ENCODE measurements around the gene RFNG. TPM values are rescaled to one million over a fixed set of nuclear protein-coding genes. Genes with fewer than 3 reads are reported as not detected.

The RFNG gene
- total RNA-seq, 1 experiment from 2014 or later: 37.9 TPM

DNA sequence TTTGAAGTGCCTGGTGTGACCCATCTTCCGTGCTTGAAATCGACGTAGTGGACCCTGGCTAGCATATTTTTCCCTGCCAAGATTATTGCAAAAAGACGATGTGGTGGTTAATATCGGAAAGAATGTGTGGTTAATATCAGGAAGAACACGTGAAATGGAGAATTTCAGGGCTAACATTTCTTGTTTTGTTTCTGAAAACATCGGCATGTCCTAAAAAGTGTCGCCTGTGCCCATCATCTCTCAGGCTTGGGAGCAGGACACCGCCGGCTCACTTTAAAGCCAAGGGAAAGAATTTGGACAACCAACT, 13.8 kb downstream of the RFNG start:
- BruUV-seq (replicated peaks): no TSS peak
- Mint-ChIP-seq H3K4me3 (ENCODE audit: unreplicated experiment) (peak overlapping the region; percentile 82), H3K27me3 (ENCODE audit: insufficient read depth, unreplicated experiment) (no peaks in the 10 kb centered on the region), H3K4me1 (ENCODE audit: insufficient read depth, unreplicated experiment) (peaks cover 8% of the 10 kb centered on the region), H3K36me3 (ENCODE audit: insufficient read depth, unreplicated experiment) (no peaks in the 10 kb centered on the region), H3K27ac (ENCODE audit: low read depth, unreplicated experiment) (peak overlapping the region; percentile 88), H3K9me3 (ENCODE audit: unreplicated experiment) (no peaks in the 10 kb centered on the region)
- DNase-seq (ENCODE audit: unreplicated experiment): no peak
- TF ChIP-seq, protein P1, sequence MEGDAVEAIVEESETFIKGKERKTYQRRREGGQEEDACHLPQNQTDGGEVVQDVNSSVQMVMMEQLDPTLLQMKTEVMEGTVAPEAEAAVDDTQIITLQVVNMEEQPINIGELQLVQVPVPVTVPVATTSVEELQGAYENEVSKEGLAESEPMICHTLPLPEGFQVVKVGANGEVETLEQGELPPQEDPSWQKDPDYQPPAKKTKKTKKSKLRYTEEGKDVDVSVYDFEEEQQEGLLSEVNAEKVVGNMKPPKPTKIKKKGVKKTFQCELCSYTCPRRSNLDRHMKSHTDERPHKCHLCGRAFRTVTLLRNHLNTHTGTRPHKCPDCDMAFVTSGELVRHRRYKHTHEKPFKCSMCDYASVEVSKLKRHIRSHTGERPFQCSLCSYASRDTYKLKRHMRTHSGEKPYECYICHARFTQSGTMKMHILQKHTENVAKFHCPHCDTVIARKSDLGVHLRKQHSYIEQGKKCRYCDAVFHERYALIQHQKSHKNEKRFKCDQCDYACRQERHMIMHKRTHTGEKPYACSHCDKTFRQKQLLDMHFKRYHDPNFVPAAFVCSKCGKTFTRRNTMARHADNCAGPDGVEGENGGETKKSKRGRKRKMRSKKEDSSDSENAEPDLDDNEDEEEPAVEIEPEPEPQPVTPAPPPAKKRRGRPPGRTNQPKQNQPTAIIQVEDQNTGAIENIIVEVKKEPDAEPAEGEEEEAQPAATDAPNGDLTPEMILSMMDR (IDR thresholded peaks at IDR 0.05; ENCODE audit: unreplicated experiment): no peak
- intact Hi-C loops (cut with micrococcal nuclease): loop anchor here (10.0 kb wide), 2 partner anchors 57 to 207 kb away; partner anchors contain the start of gene FASN
- ChIA-PET CTCF (interaction anchor here (0.6 to 1.7 kb wide), 10 partner anchors 12 to 493 kb away, joined by 3 to 11 read pairs (median 3); no protein-coding TSS in a partner anchor), POLR2A (interaction anchor here (0.6 to 1.9 kb wide), 26 partner anchors 8 to 642 kb away, joined by 3 to 19 read pairs (median 4); partner anchors contain the start of genes BAHCC1, CENPX, DUS1L and GPS1)

DNA sequence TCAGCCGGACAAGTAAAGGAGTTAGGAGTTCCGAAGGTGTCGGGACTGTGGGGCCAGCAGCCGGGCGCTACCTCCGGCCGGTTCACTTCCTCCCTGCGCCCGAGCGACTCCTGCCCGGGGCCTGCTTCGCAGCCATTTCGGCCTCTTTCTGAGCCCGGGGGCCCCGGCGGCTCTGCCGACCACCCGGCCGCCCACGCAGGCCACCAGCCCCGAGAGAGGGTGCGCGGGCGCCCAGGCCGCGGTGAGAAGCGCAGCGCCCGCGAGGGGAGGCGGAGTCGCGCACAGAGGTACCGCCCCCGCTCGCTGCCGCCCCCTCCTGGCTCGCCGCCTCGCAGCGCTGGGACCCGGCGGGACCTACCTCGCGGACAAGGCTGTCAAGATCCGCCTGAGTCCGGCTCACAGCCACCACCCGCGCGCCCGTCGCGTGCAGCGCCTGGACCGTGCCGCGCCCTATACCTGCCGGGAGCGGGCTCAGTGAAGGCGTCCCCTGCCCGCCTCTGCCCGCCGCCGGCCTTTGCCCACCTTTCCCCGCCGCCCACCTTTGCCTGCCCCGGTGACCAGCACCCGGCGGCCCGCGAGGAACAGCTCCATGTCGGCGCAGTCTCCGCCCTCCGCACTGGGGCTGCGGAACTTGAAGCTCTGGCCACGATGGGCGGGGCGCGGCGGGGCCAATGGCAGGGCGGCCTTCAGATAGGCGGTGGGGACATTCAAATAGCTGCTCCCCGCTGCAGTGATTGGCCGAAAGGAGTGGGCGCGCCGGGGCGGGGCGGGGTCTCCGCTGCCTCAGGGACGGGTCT, 14.3 kb downstream of the RFNG start, which contains the start of gene DCXR:
TSS of gene DCXR (minus strand) at position 606 of the 797 bp plus-strand sequence. CDS start at position 591, 15 bp downstream.
- CTCF ChIA-PET: interaction anchor here (0.5 to 1.7 kb wide), 16 partner anchors 11 to 493 kb away, joined by 3 to 11 read pairs (median 3); no protein-coding TSS in a partner anchor
- TF ChIP-seq, protein P1 (IDR thresholded peaks at IDR 0.05; ENCODE audit: unreplicated experiment): peak; percentile 71
- intact Hi-C loops (cut with micrococcal nuclease): loop anchor here (10.0 kb wide), 2 partner anchors 58 to 208 kb away; partner anchors contain the start of gene FASN
- POLR2A ChIA-PET: interaction anchor here (0.6 to 1.9 kb wide), 26 partner anchors 8 to 642 kb away, joined by 3 to 19 read pairs (median 4); partner anchors contain the start of genes BAHCC1, CENPX, DUS1L and GPS1
- BruUV-seq (replicated peaks): no TSS peak
- no peaks in the 10 kb centered on the region for H3K36me3 Mint-ChIP-seq (ENCODE audit: insufficient read depth, unreplicated experiment)
- no peaks in the 10 kb centered on the region for H3K9me3 Mint-ChIP-seq (ENCODE audit: unreplicated experiment)
- peak; percentile 96 for DNase-seq (ENCODE audit: unreplicated experiment)
- peak within 1 kb of the TSS; percentile 82 for H3K4me3 Mint-ChIP-seq (ENCODE audit: unreplicated experiment)
- H3K4me1 Mint-ChIP-seq (ENCODE audit: insufficient read depth, unreplicated experiment): peaks cover 8% of the 10 kb centered on the region
- H3K27ac Mint-ChIP-seq (ENCODE audit: low read depth, unreplicated experiment): peak within 1 kb of the TSS; percentile 88
- no peaks in the 10 kb centered on the region for H3K27me3 Mint-ChIP-seq (ENCODE audit: insufficient read depth, unreplicated experiment)

DNA sequence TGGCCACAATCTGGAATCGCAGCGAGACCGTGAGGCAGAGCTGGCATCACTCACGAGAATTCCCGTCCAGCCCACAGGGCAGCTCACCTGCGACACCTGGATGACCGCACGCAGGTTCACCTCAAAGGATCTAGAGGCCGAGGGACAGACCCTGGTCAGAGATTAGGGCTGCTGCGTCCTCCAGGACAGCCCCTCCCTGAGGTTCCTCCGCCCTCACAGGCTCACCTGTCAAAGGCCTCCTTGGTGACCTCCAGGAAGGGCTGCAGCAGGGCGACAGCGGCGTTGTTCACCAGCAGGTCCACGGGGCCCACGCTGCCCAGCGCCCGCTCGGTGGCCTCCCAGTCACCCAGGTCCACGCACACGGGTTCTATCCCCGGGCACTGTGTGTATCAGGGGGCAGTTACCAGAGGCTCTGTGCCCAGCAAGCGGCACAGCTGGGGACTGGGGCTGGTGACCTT, 14.9 kb downstream of the RFNG start:
- H3K9me3 Mint-ChIP-seq (ENCODE audit: unreplicated experiment): no peaks in the 10 kb centered on the region
- TF ChIP-seq, protein P1 (IDR thresholded peaks at IDR 0.05; ENCODE audit: unreplicated experiment): no peak
- no TSS peak for BruUV-seq (replicated peaks)
- ChIA-PET CTCF (interaction anchor here (0.6 to 1.2 kb wide), 7 partner anchors 10 to 179 kb away, joined by 3 to 7 read pairs (median 3); no protein-coding TSS in a partner anchor), POLR2A (interaction anchor here (0.6 to 1.8 kb wide), 2 partner anchors 59 to 333 kb away, joined by 4 to 7 read pairs; partner anchors contain the start of gene MRPL12)
- no peaks in the 10 kb centered on the region for H3K36me3 Mint-ChIP-seq (ENCODE audit: insufficient read depth, unreplicated experiment)
- DNase-seq (ENCODE audit: unreplicated experiment): no peak
- no peak overlapping the region for H3K27ac Mint-ChIP-seq (ENCODE audit: low read depth, unreplicated experiment)
- intact Hi-C loops (cut with micrococcal nuclease): loop anchor here (10.0 kb wide), 2 partner anchors 58 to 208 kb away; partner anchors contain the start of gene FASN
- peaks cover 8% of the 10 kb centered on the region for H3K4me1 Mint-ChIP-seq (ENCODE audit: insufficient read depth, unreplicated experiment)
- H3K4me3 Mint-ChIP-seq (ENCODE audit: unreplicated experiment): peak overlapping the region; percentile 82
- H3K27me3 Mint-ChIP-seq (ENCODE audit: insufficient read depth, unreplicated experiment): no peaks in the 10 kb centered on the region
